Lung (tissue), 12 donors: Measurements from ENCODE around the gene GRIK1. TPM values are rescaled to one million over a fixed set of nuclear protein-coding genes. Genes with fewer than 3 reads are reported as not detected.

ENCODE experiments used
- ATAC-seq: fragments of 200-7000 bp; cut with Tn5 transposase; one replicate; pipeline ENCODE4 v1.9.1; 2020; ENCODE audit warnings: moderate number of reproducible peaks; ENCODE audit not compliant: insufficient read depth, low FRiP score
- DNase-seq, 3 donors: peaks; one replicate each; pipeline ENCODE4 v3.0.0-alpha.2; 2013 to 2017
- H3K27ac ChIP-seq, 2 donors: one replicate each; pipeline ENCODE4 v1.5.1; 2013; ENCODE audit warnings: mild to moderate bottlenecking in 2 of 2, moderate library complexity in 2 of 2, control low read depth in 1 of 2, inconsistent platforms in 1 of 2, low read depth in 1 of 2, low read length in 1 of 2
- H3K27me3 ChIP-seq, 3 donors: one replicate each; pipeline ENCODE4 v1.5.1; 2013; ENCODE audit warnings: low read length in 2 of 3; ENCODE audit not compliant: control insufficient read depth in 3 of 3, insufficient read depth in 3 of 3
- H3K36me3 ChIP-seq, 4 donors: one replicate each; pipeline ENCODE4 v1.5.1; 2013; ENCODE audit warnings: low read length in 4 of 4, mild to moderate bottlenecking in 1 of 4, moderate library complexity in 1 of 4; ENCODE audit not compliant: control insufficient read depth in 4 of 4, insufficient read depth in 4 of 4
- H3K4me1 ChIP-seq, 5 donors: one replicate each; pipeline ENCODE4 v1.5.1; 2013; ENCODE audit warnings: low read length in 5 of 5, mild to moderate bottlenecking in 2 of 5, moderate library complexity in 1 of 5; ENCODE audit not compliant: control insufficient read depth in 5 of 5, insufficient read depth in 5 of 5
- H3K4me3 ChIP-seq: one replicate; pipeline ENCODE4 v1.5.1; 2013; ENCODE audit warnings: mild to moderate bottlenecking, control low read depth, moderate library complexity
- H3K9ac ChIP-seq, 2 donors: one replicate each; pipeline ENCODE4 v1.5.1; 2013; ENCODE audit warnings: low read length in 2 of 2, control low read depth in 1 of 2; ENCODE audit not compliant: insufficient read depth in 1 of 2
- H3K9me3 ChIP-seq, 4 donors: one replicate each; pipeline ENCODE4 v1.5.1; 2013; ENCODE audit warnings: low read length in 3 of 4, mild to moderate bottlenecking in 1 of 4, moderate library complexity in 1 of 4; ENCODE audit not compliant: control insufficient read depth in 4 of 4, insufficient read depth in 3 of 4
- WGBS, 2 donors: extraction: QIAGEN DNeasy Blood & Tissue Kit; methylation state at CpG; one replicate each; pipeline ENCODE4 v1.1.7; 2013; 5-methylcytosine and 5-hydroxymethylcytosine counted together
- polyA plus RNA-seq, 2 donors: library from polyadenylated mRNA; stranded (reverse); fragments of 200-250 nt; gene quantifications; one replicate each; pipeline ENCODE4 v1.2.1, GENCODE V29; 2013
- total RNA-seq, 2 donors: library from RNA; depleted of rRNA in 1 of 2; stranded (reverse); fragments of >200 nt in 1 of 2; gene quantifications; one replicate each; pipeline ENCODE4 v1.2.1, GENCODE V29; 2014 to 2021
- TF ChIP-seq, protein P1 (sequence below): IDR thresholded peaks from 2 replicates; pipeline ENCODE4 v1.5.1; 2012; ENCODE audit warnings: mild to moderate bottlenecking; ENCODE audit errors: control extremely low read depth, extremely low read depth
- donor health status: control.
- donor health status: control.
- donor health status: Bipolar disorder and iron deficiency.
- donor health status: healthy.
- donor health status: DM: yes; HTN: yes; CAD: no.

GRIK1 gene
- total and polyA plus RNA-seq, 4 donors: 0.26 TPM; not detected in 3

GRCh38 chr21:29514652-29515247, 425.0 kb downstream of the GRIK1 start:
- no peak overlapping the region for H3K4me3 ChIP-seq
- WGBS, 2 donors: 96 to 98% methylated on average over 2 of the region's 2 CpGs
- H3K9ac ChIP-seq: no peak overlapping the region
- H3K4me1 ChIP-seq: no peaks in the 10 kb centered on the region
- H3K27me3 ChIP-seq: no peaks in the 10 kb centered on the region
- no peak for DNase-seq
- H3K27ac ChIP-seq: no peak overlapping the region
- TF ChIP-seq, protein P1, sequence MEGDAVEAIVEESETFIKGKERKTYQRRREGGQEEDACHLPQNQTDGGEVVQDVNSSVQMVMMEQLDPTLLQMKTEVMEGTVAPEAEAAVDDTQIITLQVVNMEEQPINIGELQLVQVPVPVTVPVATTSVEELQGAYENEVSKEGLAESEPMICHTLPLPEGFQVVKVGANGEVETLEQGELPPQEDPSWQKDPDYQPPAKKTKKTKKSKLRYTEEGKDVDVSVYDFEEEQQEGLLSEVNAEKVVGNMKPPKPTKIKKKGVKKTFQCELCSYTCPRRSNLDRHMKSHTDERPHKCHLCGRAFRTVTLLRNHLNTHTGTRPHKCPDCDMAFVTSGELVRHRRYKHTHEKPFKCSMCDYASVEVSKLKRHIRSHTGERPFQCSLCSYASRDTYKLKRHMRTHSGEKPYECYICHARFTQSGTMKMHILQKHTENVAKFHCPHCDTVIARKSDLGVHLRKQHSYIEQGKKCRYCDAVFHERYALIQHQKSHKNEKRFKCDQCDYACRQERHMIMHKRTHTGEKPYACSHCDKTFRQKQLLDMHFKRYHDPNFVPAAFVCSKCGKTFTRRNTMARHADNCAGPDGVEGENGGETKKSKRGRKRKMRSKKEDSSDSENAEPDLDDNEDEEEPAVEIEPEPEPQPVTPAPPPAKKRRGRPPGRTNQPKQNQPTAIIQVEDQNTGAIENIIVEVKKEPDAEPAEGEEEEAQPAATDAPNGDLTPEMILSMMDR: no peak
- no peak for ATAC-seq
- peaks cover 0 to 17% (median 9%) of the 10 kb centered on the region in 4 donors for H3K9me3 ChIP-seq
- H3K36me3 ChIP-seq: peaks cover 0 to 3% (median under 1%) of the 10 kb centered on the region in 4 donors

- ATAC-seq (no peak), DNase-seq (no peak)
- Histone ChIP-seq H3K27me3 (no peaks in the 10 kb centered on the region), H3K36me3 (peaks cover 0 to 3% (median under 1%) of the 10 kb centered on the region in 4 donors), H3K9me3 (peaks cover 0 to 17% (median 9%) of the 10 kb centered on the region in 4 donors), H3K9ac (no peak overlapping the region), H3K4me3 (no peak overlapping the region), H3K4me1 (no peaks in the 10 kb centered on the region), H3K27ac (no peak overlapping the region)
- WGBS, 2 donors: 91 to 100% methylated on average over 1 of the region's 1 CpG
- TF ChIP-seq, protein P1: no peak
These were observed 426.3 kb downstream of the GRIK1 start for GRCh38 chr21:29513535-29513934.

GRCh38 chr21:29511096-29511495, 428.7 kb downstream of the GRIK1 start:
- Histone ChIP-seq H3K4me1 (no peaks in the 10 kb centered on the region), H3K9ac (no peak overlapping the region), H3K36me3 (peaks cover 0 to 3% (median under 1%) of the 10 kb centered on the region in 4 donors), H3K27ac (no peak overlapping the region), H3K9me3 (peaks cover 0 to 17% (median 8%) of the 10 kb centered on the region in 4 donors), H3K27me3 (no peaks in the 10 kb centered on the region), H3K4me3 (no peak overlapping the region)
- DNase-seq: no peak
- TF ChIP-seq, protein P1: no peak
- ATAC-seq: no peak
- WGBS, 2 donors: 85 to 90% methylated on average over 4 of the region's 4 CpGs

- DNase-seq: no peak
- 81 to 91% methylated on average over 6 of the region's 6 CpGs for WGBS, 2 donors
- Histone ChIP-seq H3K36me3 (peaks cover 0 to 1% (median 0%) of the 10 kb centered on the region in 4 donors), H3K4me3 (no peak overlapping the region), H3K9me3 (peaks cover 0 to 8% (median 3%) of the 10 kb centered on the region in 4 donors), H3K9ac (no peak overlapping the region), H3K27ac (no peak overlapping the region), H3K27me3 (no peaks in the 10 kb centered on the region), H3K4me1 (no peaks in the 10 kb centered on the region)
- ATAC-seq: no peak
- TF ChIP-seq, protein P1: no peak
These were observed 430.7 kb downstream of the GRIK1 start for GRCh38 chr21:29509121-29509520.
